ENCODE measurements around the gene LRCOL1. TPM values are rescaled to one million over a fixed set of nuclear protein-coding genes. Genes with fewer than 3 reads are reported as not detected.

Gene LRCOL1
- total and polyA plus RNA-seq, 8 donors: 0.63 to 2.2 (median 1.4) TPM

GRCh38 chr12:132581348-132582057 lies 28.9 kb downstream of the LRCOL1 start:
- TF ChIP-seq, protein P1, sequence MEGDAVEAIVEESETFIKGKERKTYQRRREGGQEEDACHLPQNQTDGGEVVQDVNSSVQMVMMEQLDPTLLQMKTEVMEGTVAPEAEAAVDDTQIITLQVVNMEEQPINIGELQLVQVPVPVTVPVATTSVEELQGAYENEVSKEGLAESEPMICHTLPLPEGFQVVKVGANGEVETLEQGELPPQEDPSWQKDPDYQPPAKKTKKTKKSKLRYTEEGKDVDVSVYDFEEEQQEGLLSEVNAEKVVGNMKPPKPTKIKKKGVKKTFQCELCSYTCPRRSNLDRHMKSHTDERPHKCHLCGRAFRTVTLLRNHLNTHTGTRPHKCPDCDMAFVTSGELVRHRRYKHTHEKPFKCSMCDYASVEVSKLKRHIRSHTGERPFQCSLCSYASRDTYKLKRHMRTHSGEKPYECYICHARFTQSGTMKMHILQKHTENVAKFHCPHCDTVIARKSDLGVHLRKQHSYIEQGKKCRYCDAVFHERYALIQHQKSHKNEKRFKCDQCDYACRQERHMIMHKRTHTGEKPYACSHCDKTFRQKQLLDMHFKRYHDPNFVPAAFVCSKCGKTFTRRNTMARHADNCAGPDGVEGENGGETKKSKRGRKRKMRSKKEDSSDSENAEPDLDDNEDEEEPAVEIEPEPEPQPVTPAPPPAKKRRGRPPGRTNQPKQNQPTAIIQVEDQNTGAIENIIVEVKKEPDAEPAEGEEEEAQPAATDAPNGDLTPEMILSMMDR (IDR thresholded peaks at IDR 0.05): no peak
- H3K27me3 ChIP-seq: no peaks in the 10 kb centered on the region
- peaks cover 0 to 30% of the 10 kb centered on the region in 2 donors for H3K36me3 ChIP-seq
- intact Hi-C loops (cut with DNase I): no loop called here
- no peak overlapping the region for H3K4me3 ChIP-seq
- DNase-seq: no peak
- H3K9me3 ChIP-seq: no peaks in the 10 kb centered on the region
- H3K4me1 ChIP-seq: peaks cover 0 to 4% of the 10 kb centered on the region in 2 donors
- no peak overlapping the region for H3K27ac ChIP-seq
- ATAC-seq: no peak

DNA sequence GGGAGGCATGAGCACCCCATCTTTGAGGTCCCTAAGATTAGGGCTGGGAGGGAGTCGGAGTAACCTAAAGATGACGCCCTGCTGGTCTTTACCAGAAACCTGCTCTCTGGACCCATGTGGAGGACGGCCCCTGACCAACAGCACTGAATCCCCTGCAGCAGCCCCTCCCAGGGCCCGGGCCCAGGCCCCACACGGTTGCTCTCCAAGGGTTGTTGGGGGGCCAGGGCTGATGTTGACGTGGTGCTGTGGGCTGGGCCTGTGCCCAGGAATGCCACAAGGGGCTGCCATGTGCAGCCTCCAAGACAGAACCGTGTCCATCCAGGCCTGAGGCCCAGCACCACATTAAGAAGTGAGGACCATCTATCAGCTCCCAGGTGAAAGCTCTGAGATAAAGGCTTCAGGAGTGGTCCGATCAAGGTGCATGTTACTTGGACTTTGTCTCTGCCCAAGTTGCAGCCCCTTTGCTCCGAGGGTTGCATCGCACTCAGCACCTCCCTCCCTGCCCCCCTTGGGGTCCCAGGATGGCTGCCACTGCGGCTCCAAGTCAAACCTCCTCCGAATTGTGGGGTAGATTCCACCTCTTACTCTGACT lies 29.6 kb downstream of the LRCOL1 start:
- Histone ChIP-seq H3K4me1 (peaks cover 0 to 4% of the 10 kb centered on the region in 2 donors), H3K27ac (no peak overlapping the region), H3K27me3 (no peaks in the 10 kb centered on the region), H3K36me3 (peaks cover 0 to 37% of the 10 kb centered on the region in 2 donors), H3K9me3 (no peaks in the 10 kb centered on the region), H3K4me3 (no peak overlapping the region)
- no peak for DNase-seq
- ATAC-seq: no peak
- intact Hi-C loops (cut with DNase I): no loop called here
- TF ChIP-seq, protein P1 (IDR thresholded peaks at IDR 0.05): no peak

DNA sequence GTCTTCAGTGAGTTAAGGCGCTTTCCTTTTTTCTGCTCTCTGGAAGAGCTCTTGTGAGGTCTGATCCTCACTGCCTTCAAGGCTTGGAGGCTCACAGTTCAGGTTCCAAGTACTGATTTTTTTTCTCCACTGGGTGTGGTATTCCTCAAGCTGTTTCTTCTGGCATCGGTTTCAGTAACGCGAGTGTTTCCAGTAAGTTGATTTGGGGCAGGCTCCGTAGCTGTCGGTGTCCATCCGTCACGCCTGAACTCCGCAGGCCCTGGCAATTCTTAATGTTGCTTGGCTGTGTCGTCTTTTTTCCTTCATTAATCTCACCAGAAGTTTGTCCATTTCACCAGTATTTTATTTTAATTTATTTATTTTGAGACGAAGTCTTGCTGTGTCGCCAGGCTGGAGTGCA lies 30.6 kb downstream of the LRCOL1 start:
- ATAC-seq (no peak), DNase-seq (no peak)
- TF ChIP-seq, protein P1 (IDR thresholded peaks at IDR 0.05): no peak
- Histone ChIP-seq H3K4me1 (peaks cover 0 to 4% of the 10 kb centered on the region in 2 donors), H3K4me3 (no peak overlapping the region), H3K27ac (no peak overlapping the region), H3K27me3 (no peaks in the 10 kb centered on the region), H3K36me3 (peaks cover 0 to 48% of the 10 kb centered on the region in 2 donors), H3K9me3 (no peaks in the 10 kb centered on the region)
- intact Hi-C loops (cut with DNase I): no loop called here

GRCh38 chr12:132578826-132579225 lies 31.6 kb downstream of the LRCOL1 start:
- ATAC-seq: no peak
- intact Hi-C loops (cut with DNase I): no loop called here

GRCh38 chr12:132578118-132578517 lies 32.3 kb downstream of the LRCOL1 start:
- Histone ChIP-seq H3K4me1 (peaks cover 0 to 4% of the 10 kb centered on the region in 2 donors), H3K27me3 (no peaks in the 10 kb centered on the region), H3K4me3 (no peak overlapping the region), H3K27ac (no peak overlapping the region), H3K36me3 (peaks cover 0 to 59% of the 10 kb centered on the region in 2 donors), H3K9me3 (no peaks in the 10 kb centered on the region)
- intact Hi-C loops (cut with DNase I): no loop called here
- no peak for ATAC-seq
- TF ChIP-seq, protein P1 (IDR thresholded peaks at IDR 0.05): no peak
- DNase-seq: no peak

More at GRCh38 chr12:132578826-132579225, 31.6 kb downstream of the LRCOL1 start:
- no peaks in the 10 kb centered on the region for H3K27me3 ChIP-seq
- no peaks in the 10 kb centered on the region for H3K9me3 ChIP-seq
- TF ChIP-seq, protein P1 (IDR thresholded peaks at IDR 0.05): no peak
- H3K4me1 ChIP-seq: peaks cover 0 to 4% of the 10 kb centered on the region in 2 donors
- H3K36me3 ChIP-seq: peaks cover 0 to 57% of the 10 kb centered on the region in 2 donors
- H3K27ac ChIP-seq: no peak overlapping the region
- H3K4me3 ChIP-seq: no peak overlapping the region
- DNase-seq: no peak

All from left lung (tissue), 10 donors.